ENCODE data around the gene HJURP.

Gene HJURP

GRCh38 chr2:233813236-233814055 is 40.9 kb downstream of the HJURP start:
- DNase-seq: no peak

- DNase-seq: no peak
Measured at GRCh38 chr2:233811732-233812131, 42.6 kb downstream of the HJURP start.

- DNase-seq: no peak
Measured at GRCh38 chr2:233811087-233811486, 43.2 kb downstream of the HJURP start.

- no peak for DNase-seq
Measured at GRCh38 chr2:233810385-233810784, 44.0 kb downstream of the HJURP start.

GRCh38 chr2:233807966-233808935 is 46.1 kb downstream of the HJURP start:
- no peak for DNase-seq

GRCh38 chr2:233807215-233807865 is 47.0 kb downstream of the HJURP start:
- DNase-seq: no peak

- DNase-seq: no peak
Measured at GRCh38 chr2:233803994-233804393, 50.3 kb downstream of the HJURP start.

- no peak for DNase-seq
Measured at GRCh38 chr2:233803292-233803911, 50.9 kb downstream of the HJURP start.

- no peak for DNase-seq
Measured at GRCh38 chr2:233802132-233802815, 52.1 kb downstream of the HJURP start.

GRCh38 chr2:233801357-233802131 is 52.8 kb downstream of the HJURP start:
- DNase-seq: no peak

- DNase-seq: no peak
Measured at GRCh38 chr2:233800208-233800607, 54.1 kb downstream of the HJURP start.

- no peak for DNase-seq
Measured at GRCh38 chr2:233799716-233800115, 54.6 kb downstream of the HJURP start.

GRCh38 chr2:233799087-233799665 is 55.2 kb downstream of the HJURP start:
- DNase-seq: no peak

- no peak for DNase-seq
Measured at GRCh38 chr2:233798335-233799086, 55.8 kb downstream of the HJURP start.

GRCh38 chr2:233796254-233796653 is 58.1 kb downstream of the HJURP start:
- DNase-seq: no peak

GRCh38 chr2:233795735-233796171 is 58.6 kb downstream of the HJURP start:
- DNase-seq: no peak

GRCh38 chr2:233794128-233794658 is 60.1 kb downstream of the HJURP start:
- no peak for DNase-seq

GRCh38 chr2:233793465-233794127 is 60.7 kb downstream of the HJURP start:
- DNase-seq: no peak

- no peak for DNase-seq
Measured at GRCh38 chr2:233792720-233793119, 61.6 kb downstream of the HJURP start.
